Activated CD8-positive, alpha-beta T cell treated with anti-CD3 and anti-CD28 coated beads, Interleukin-2, amount 10 ng/mL, durations not matched to agents 7 days and 5 days (primary cell): ENCODE data around the gene CTF1. TPM values are rescaled to one million over a fixed set of nuclear protein-coding genes. Genes with fewer than 3 reads are reported as not detected.

Experiments used
- ATAC-seq: fragments of 150-1000 bp; cut with Tn5 transposase; one replicate; pipeline ENCODE4 v1.10.0; 2021; ENCODE audit warnings: moderate library complexity
- CTCF ChIA-PET: fragments of 350-600 bp; sonication (Branson Sonifier 250); formaldehyde crosslinking; loops from one replicate; lab custom pipeline; 2021; ENCODE audit warnings: antibody characterized with exemption; lab: Charles Lee
- POLR2A ChIA-PET: fragments of 350-600 bp; sonication (Branson Sonifier 250); formaldehyde crosslinking; loops from one replicate; lab custom pipeline; 2021; ENCODE audit warnings: antibody characterized with exemption; lab: Charles Lee
- DNase-seq: peaks from one replicate; pipeline ENCODE4 v3.0.0-alpha.2; 2020
- H3K27ac Mint-ChIP-seq: one replicate; pipeline ENCODE4 v1.8.0; 2021; ENCODE audit warnings: mild to moderate bottlenecking, mixed read lengths
- H3K27me3 Mint-ChIP-seq: one replicate; pipeline ENCODE4 v1.8.0; 2021; ENCODE audit warnings: low read depth, mixed read lengths
- H3K36me3 Mint-ChIP-seq: one replicate; pipeline ENCODE4 v1.8.0; 2021; ENCODE audit warnings: low read depth, mixed read lengths
- H3K4me1 Mint-ChIP-seq: one replicate; pipeline ENCODE4 v1.8.0; 2021; ENCODE audit warnings: low read depth, mixed read lengths
- H3K4me3 Mint-ChIP-seq: one replicate; pipeline ENCODE4 v1.8.0; 2021; ENCODE audit warnings: mild to moderate bottlenecking, mixed read lengths
- H3K9me3 Mint-ChIP-seq: one replicate; pipeline ENCODE4 v1.8.0; 2022; ENCODE audit warnings: mixed read lengths; ENCODE audit not compliant: insufficient read depth
- total RNA-seq, 2 experiments: library from RNA; stranded (reverse); gene quantifications; one replicate each; pipeline ENCODE4 v1.2.3, GENCODE V29; 2021

CTF1 gene
- total RNA-seq, 2 experiments from 2014 or later, result 0.23 to 0.34 TPM

DNA sequence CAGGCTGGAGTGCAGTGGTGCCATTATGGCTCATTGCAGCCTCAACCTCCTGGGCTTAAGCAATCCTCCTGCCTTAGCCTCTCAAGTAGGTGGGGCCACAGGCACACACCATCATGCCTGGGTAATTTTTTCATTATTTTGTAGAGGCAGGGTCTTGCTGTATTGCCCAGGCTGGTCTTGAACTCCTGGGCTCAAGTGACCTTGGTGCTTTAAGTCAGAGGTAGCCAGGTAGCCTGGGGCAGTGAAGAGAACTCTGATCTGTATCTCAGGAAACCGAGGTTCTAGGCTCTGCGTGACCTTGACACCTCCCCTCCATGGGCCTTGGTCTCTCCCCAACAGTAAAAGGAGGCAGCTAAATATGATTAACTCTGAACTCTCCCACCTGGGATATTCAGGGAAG, 3.4 kb downstream of the CTF1 start:
- Mint-ChIP-seq H3K27me3 (no peaks in the 10 kb centered on the region), H3K36me3 (peaks cover 3% of the 10 kb centered on the region), H3K4me1 (peaks cover 66% of the 10 kb centered on the region), H3K27ac (no peak overlapping the region), H3K9me3 (no peaks in the 10 kb centered on the region), H3K4me3 (no peak overlapping the region)
- ChIA-PET CTCF (interaction anchor here (3.8 to 7.1 kb wide), 2 partner anchors 42 to 55 kb away, joined by 22 to 127 read pairs; no protein-coding TSS in a partner anchor), POLR2A (interaction anchor here (4.0 kb wide), 1 partner anchor 24 kb away, joined by 73 read pairs; no protein-coding TSS in a partner anchor)
- DNase-seq (no peak), ATAC-seq (no peak)

DNA sequence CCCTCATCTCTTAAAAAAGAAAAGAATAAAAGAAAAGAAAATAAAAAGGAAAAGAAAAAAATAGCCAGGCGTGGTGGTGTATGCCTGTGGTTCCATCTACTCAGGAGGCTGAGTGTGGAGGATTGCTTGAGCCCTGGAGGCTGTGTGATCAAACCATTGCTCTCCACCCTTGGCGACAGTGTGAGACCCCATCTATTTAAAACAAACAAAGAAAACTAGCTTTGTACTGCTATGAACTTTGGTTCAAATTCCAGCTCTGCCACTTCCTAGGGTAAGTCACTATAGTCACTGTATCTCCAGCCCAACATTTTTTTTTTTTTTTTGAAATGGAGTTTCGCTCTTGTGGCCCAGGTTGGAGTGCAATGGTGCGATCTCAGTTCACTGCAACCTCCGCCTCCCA, 4.2 kb downstream of the CTF1 start:
- no peak for DNase-seq
- peak overlapping the region; percentile 83 for H3K27ac Mint-ChIP-seq
- H3K4me1 Mint-ChIP-seq, result peaks cover 62% of the 10 kb centered on the region
- no peaks in the 10 kb centered on the region for H3K27me3 Mint-ChIP-seq
- CTCF ChIA-PET, result interaction anchor here (0.9 to 7.1 kb wide), 12 partner anchors 9 to 126 kb away, joined by 3 to 127 read pairs (median 11); no protein-coding TSS in a partner anchor
- H3K9me3 Mint-ChIP-seq, result no peaks in the 10 kb centered on the region
- ATAC-seq, result no peak
- peaks cover 3% of the 10 kb centered on the region for H3K36me3 Mint-ChIP-seq
- H3K4me3 Mint-ChIP-seq, result no peak overlapping the region
- POLR2A ChIA-PET, result interaction anchor here (0.6 to 4.0 kb wide), 11 partner anchors 10 to 973 kb away, joined by 3 to 73 read pairs (median 5); partner anchors contain the start of genes FUS and ZNF267

DNA sequence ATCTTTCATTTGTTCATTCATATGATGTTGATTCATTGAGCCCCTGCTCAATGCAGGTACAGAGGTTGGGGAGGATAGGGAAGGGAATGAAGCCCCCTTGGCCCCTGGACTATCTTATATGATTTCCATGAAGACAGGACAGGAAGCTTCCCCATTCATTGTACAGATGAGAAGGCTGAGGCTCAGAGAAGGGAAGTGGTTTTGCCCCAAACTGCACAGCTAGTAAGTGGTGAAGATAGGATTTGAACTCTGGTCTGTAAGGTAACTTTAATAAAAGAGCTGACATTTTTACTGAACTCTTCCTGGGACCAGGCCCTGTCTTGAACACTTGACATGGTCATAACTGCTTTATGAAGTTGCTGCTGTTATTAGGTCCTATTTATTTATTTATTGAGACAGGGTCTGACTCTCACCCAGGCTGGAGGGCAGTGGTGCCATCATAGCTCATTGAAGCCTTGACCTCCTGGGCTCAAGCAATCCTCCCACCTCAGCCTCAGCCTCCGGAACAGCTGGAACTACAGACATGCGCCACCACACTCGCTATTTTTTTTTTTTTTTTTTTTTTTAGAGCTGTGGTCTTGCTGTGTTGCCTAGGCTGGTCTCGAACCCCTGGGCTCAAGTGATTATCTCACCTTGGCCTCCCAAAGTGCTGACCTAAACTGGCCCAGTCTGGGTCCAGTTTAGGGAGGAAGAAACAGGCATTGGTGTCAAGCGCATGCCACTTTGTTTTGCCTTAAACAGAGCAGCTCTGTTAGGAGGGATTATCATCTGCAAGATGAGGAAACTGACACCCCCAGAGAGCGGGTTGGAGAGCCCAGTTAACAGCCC, 5.0 kb downstream of the CTF1 start:
- Mint-ChIP-seq H3K36me3 (peaks cover 3% of the 10 kb centered on the region), H3K27ac (peak overlapping the region; percentile 83), H3K4me1 (peaks cover 55% of the 10 kb centered on the region), H3K4me3 (peak overlapping the region; percentile 70), H3K27me3 (no peaks in the 10 kb centered on the region), H3K9me3 (no peaks in the 10 kb centered on the region)
- POLR2A ChIA-PET, result interaction anchor here (0.6 to 4.0 kb wide), 17 partner anchors 8 to 972 kb away, joined by 3 to 73 read pairs (median 5); partner anchors contain the start of genes BCL7C, FUS, PHKG2 and ZNF267
- DNase-seq, result peak; percentile 43
- CTCF ChIA-PET, result interaction anchor here (0.8 to 7.1 kb wide), 26 partner anchors 9 to 173 kb away, joined by 3 to 127 read pairs (median 5); partner anchors contain the start of genes ZNF646 and ZNF668
- ATAC-seq, result no peak

DNA sequence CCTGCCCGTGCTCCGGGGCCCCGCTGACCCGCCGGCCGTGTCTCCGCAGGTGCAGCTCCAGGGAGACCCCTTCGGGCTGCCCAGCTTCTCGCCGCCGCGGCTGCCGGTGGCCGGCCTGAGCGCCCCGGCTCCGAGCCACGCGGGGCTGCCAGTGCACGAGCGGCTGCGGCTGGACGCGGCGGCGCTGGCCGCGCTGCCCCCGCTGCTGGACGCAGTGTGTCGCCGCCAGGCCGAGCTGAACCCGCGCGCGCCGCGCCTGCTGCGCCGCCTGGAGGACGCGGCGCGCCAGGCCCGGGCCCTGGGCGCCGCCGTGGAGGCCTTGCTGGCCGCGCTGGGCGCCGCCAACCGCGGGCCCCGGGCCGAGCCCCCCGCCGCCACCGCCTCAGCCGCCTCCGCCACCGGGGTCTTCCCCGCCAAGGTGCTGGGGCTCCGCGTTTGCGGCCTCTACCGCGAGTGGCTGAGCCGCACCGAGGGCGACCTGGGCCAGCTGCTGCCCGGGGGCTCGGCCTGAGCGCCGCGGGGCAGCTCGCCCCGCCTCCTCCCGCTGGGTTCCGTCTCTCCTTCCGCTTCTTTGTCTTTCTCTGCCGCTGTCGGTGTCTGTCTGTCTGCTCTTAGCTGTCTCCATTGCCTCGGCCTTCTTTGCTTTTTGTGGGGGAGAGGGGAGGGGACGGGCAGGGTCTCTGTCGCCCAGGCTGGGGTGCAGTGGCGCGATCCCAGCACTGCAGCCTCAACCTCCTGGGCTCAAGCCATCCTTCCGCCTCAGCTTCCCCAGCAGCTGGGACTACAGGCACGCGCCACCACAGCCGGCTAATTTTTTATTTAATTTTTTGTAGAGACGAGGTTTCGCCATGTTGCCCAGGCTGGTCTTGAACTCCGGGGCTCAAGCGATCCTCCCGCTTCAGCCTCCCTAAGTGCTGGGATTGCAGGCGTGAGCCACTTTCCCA, 5.9 kb downstream of the CTF1 start:
- ATAC-seq, result peak; percentile 85
- H3K4me1 Mint-ChIP-seq, result peaks cover 48% of the 10 kb centered on the region

DNA sequence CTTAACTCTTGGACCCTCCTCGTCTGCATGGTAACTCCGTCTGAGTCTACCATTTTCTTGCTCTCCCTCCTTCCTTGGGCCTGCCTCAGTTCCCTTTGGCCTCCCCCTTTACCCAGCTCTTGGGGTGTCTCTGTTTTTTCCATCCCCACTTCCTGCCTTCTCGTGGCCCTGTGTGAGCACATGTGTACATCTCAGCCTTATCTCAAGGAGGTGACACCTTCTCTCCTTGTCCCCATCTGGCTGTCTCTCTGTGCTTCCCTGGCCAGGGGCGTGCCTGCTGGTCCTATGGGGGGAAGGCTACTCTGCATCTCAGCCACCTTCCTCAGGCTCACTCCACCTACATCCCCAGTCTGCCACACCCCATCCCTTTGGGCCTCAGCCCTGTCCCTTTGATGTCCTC, 6.6 kb downstream of the CTF1 start:
- DNase-seq (peak; percentile 54), ATAC-seq (peak; percentile 32)
- Mint-ChIP-seq H3K27ac (peak overlapping the region; percentile 99), H3K9me3 (no peaks in the 10 kb centered on the region), H3K36me3 (peaks cover 3% of the 10 kb centered on the region), H3K4me3 (peak overlapping the region; percentile 90), H3K27me3 (no peaks in the 10 kb centered on the region), H3K4me1 (peaks cover 54% of the 10 kb centered on the region)
- ChIA-PET POLR2A (interaction anchor here (0.7 to 4.0 kb wide), 12 partner anchors 10 to 243 kb away, joined by 3 to 73 read pairs (median 5); partner anchors contain the start of genes BCL7C and PHKG2), CTCF (interaction anchor here (1.0 to 7.1 kb wide), 16 partner anchors 11 to 129 kb away, joined by 3 to 127 read pairs (median 8); no protein-coding TSS in a partner anchor)

More for the DNA sequence above, 5.9 kb downstream of the CTF1 start:
- DNase-seq, result peak; percentile 70
- H3K36me3 Mint-ChIP-seq, result peaks cover 3% of the 10 kb centered on the region
- H3K4me3 Mint-ChIP-seq, result peak overlapping the region; percentile 90
- no peaks in the 10 kb centered on the region for H3K9me3 Mint-ChIP-seq
- no peaks in the 10 kb centered on the region for H3K27me3 Mint-ChIP-seq
- H3K27ac Mint-ChIP-seq, result peak overlapping the region; percentile 99
- CTCF ChIA-PET, result interaction anchor here (0.8 to 7.1 kb wide), 26 partner anchors 10 to 172 kb away, joined by 3 to 127 read pairs (median 5); partner anchors contain the start of genes ZNF646 and ZNF668
- POLR2A ChIA-PET, result interaction anchor here (0.6 to 4.0 kb wide), 18 partner anchors 9 to 278 kb away, joined by 3 to 73 read pairs (median 5); partner anchors contain the start of genes BCL7C, FUS and PHKG2

DNA sequence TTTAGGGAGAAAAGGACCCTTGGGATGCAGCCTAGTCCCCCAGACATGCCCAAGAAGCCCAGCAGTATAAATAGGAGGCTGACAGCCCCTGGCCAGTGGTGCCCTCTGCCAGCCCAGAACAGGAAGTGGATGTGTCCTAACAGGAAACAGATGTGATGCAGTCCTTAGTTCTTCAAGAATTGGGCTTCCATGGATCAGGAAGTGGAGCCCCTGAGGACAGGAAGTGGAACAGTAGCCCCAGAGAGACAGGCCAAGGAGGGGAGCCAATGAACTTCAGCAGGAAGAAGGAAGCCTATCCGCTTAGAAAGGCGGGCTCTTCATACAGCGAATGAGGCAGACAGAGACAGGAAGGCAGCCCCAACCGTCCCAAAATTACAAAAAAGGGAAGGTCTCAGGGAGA, 7.2 kb downstream of the CTF1 start:
- peaks cover 55% of the 10 kb centered on the region for H3K4me1 Mint-ChIP-seq
- ChIA-PET CTCF (interaction anchor here (1.6 to 7.1 kb wide), 3 partner anchors 38 to 59 kb away, joined by 6 to 127 read pairs (median 22); no protein-coding TSS in a partner anchor), POLR2A (interaction anchor here (1.6 to 4.0 kb wide), 5 partner anchors 13 to 243 kb away, joined by 5 to 73 read pairs (median 12); partner anchors contain the start of gene PHKG2)
- peak overlapping the region; percentile 4 for H3K4me3 Mint-ChIP-seq
- ATAC-seq (no peak), DNase-seq (no peak)
- no peaks in the 10 kb centered on the region for H3K9me3 Mint-ChIP-seq
- peak overlapping the region; percentile 99 for H3K27ac Mint-ChIP-seq
- H3K36me3 Mint-ChIP-seq, result peaks cover 3% of the 10 kb centered on the region
- H3K27me3 Mint-ChIP-seq, result no peaks in the 10 kb centered on the region

DNA sequence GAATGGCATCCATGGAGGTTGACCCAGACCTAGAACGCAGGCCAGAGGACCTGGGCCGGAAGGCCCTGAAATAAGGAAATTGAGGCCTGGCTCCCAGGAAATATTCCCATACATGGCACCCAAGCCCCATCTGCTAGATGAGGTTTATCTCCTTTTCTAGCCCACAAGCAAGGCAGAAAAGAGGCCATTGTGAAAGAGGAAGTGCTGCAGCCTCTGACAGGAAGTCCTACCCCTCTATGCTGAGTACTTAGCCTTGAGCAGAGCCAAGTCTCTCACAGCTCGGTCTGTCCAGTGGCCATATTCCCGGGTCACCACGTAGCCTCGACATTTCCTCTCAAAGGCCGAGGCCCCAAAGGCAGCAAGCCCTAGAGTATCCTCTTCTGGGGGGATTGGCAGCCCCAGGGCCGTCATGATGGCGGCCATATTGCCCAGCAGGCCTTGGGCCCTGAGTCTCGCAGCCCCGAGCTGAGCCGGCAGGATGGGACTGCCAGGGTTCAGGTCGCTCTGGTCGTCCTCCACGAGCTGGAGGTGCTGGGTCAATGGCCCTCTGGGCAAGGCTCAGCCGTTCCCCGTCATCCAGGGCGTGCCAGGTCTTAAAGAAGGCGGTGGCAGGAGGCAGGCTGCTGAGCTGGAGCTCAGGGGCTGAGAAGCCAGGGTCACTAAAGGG, 7.8 kb downstream of the CTF1 start:
- no peaks in the 10 kb centered on the region for H3K27me3 Mint-ChIP-seq
- ATAC-seq, result no peak
- H3K9me3 Mint-ChIP-seq, result no peaks in the 10 kb centered on the region
- H3K27ac Mint-ChIP-seq, result peak overlapping the region; percentile 99
- DNase-seq, result no peak
- H3K4me3 Mint-ChIP-seq, result peak overlapping the region; percentile 4
- POLR2A ChIA-PET, result interaction anchor here (1.0 kb wide), 1 partner anchor 22 kb away, joined by 3 read pairs; no protein-coding TSS in a partner anchor
- peaks cover 3% of the 10 kb centered on the region for H3K36me3 Mint-ChIP-seq
- CTCF ChIA-PET, result interaction anchor here (0.9 to 1.6 kb wide), 4 partner anchors 59 to 238 kb away, joined by 3 to 6 read pairs (median 4); no protein-coding TSS in a partner anchor
- peaks cover 58% of the 10 kb centered on the region for H3K4me1 Mint-ChIP-seq

DNA sequence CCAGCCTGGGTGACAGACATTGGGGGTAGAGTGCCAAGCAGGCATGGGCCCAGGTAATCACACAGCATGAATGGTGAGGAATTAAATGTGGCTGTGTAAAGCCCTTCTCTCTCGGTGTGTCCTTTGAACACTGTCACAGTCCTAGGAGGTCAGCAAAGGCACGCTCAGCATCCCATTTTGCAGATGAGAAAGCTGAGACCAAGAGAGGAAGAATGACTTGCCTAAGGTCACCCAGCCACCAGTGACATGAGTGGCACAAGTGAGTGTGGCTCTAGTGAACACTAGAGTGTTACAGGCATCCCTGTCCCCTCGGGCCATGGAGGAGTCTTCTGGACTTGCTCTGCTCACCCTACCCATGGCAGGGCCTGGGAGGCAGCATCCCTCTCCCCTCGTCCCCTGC, 10.7 kb downstream of the CTF1 start:
- Mint-ChIP-seq H3K9me3 (no peaks in the 10 kb centered on the region), H3K36me3 (peaks cover 3% of the 10 kb centered on the region), H3K4me3 (no peak overlapping the region), H3K27ac (no peak overlapping the region), H3K4me1 (peaks cover 38% of the 10 kb centered on the region), H3K27me3 (no peaks in the 10 kb centered on the region)
- ChIA-PET CTCF (interaction anchor here (2.2 kb wide), 1 partner anchor 62 kb away, joined by 15 read pairs; no protein-coding TSS in a partner anchor), POLR2A (interaction anchor here (0.6 kb wide), 1 partner anchor 201 kb away, joined by 3 read pairs; no protein-coding TSS in a partner anchor)
- ATAC-seq, result no peak
- no peak for DNase-seq

DNA sequence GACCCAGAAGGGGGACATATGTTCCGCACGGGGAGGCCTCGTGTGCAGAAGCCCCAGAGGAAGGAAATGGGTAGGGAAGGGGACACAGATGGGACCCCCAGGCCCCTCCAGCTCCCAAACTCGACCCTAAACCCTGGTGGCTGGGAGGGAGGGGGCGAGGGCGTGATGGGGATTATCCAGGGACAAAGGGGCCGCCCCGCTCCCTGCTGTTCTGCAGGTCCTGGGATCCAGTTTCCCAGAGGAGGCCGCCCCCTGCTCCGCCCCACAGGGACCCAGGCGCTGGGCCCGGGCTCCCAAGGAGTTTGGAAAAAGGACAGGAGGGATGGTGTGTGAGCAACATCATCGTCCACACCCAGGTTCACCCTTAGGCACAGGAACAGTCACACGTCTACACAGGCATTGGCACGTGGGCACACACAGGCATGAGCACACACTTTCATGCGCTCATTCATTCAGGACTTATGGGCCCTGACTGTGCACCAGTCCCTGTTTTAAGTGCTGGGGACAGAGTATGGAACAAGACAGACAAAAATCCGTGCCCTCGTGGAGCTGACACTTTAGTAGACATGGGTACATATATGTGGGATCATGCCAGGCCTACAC, 14.1 kb downstream of the CTF1 start:
- POLR2A ChIA-PET, result interaction anchor here (0.7 kb wide), 1 partner anchor 97 kb away, joined by 3 read pairs; no protein-coding TSS in a partner anchor
- no peak for ATAC-seq
- Mint-ChIP-seq H3K4me1 (peaks cover 13% of the 10 kb centered on the region), H3K27me3 (no peaks in the 10 kb centered on the region), H3K9me3 (no peaks in the 10 kb centered on the region), H3K4me3 (no peak overlapping the region), H3K27ac (no peak overlapping the region), H3K36me3 (no peaks in the 10 kb centered on the region)
- CTCF ChIA-PET, result interaction anchor here (1.9 kb wide), 1 partner anchor 66 kb away, joined by 6 read pairs; no protein-coding TSS in a partner anchor
- DNase-seq, result no peak
